Activated CD8-positive, alpha-beta memory T cell treated with anti-CD3 and anti-CD28 coated beads, Interleukin-2, amount 50 U/mL, for 1 hour (primary cell): ENCODE results near the gene VAV1.
"Not testable (repeated sequence)": the region's sequence is repeated elsewhere in the genome, so short reads cannot be mapped to it uniquely, and the experiment has no call there.

Experiments
- DNase-seq: peaks from one replicate; pipeline ENCODE4 v3.0.0-alpha.2; 2020; ENCODE audit errors: extremely low read depth

Gene VAV1

GRCh38 chr19:6813659-6814058, 41.2 kb downstream of the VAV1 start:
- no peak for DNase-seq

GRCh38 chr19:6817179-6817578, 44.7 kb downstream of the VAV1 start:
- no peak for DNase-seq

- DNase-seq, result no peak
Observed at GRCh38 chr19:6818246-6818645, 45.7 kb downstream of the VAV1 start.

GRCh38 chr19:6819323-6819722, 46.8 kb downstream of the VAV1 start:
- no peak for DNase-seq

- DNase-seq, result no peak
Observed at GRCh38 chr19:6820237-6820636, 47.7 kb downstream of the VAV1 start.

GRCh38 chr19:6821639-6822310, 49.3 kb downstream of the VAV1 start:
- DNase-seq, result no peak

- DNase-seq, result no peak
Observed at GRCh38 chr19:6822311-6822670, 49.8 kb downstream of the VAV1 start.

GRCh38 chr19:6825076-6825774, 52.7 kb downstream of the VAV1 start:
- DNase-seq, result no peak

- no peak for DNase-seq
Observed at GRCh38 chr19:6826281-6826920, 53.9 kb downstream of the VAV1 start.

- no peak for DNase-seq
Observed at GRCh38 chr19:6828306-6828697, 55.8 kb downstream of the VAV1 start.

- no peak for DNase-seq
Observed at GRCh38 chr19:6828698-6829633, 56.5 kb downstream of the VAV1 start.

GRCh38 chr19:6829829-6830228, 57.3 kb downstream of the VAV1 start:
- DNase-seq, result not testable (repeated sequence)

- DNase-seq, result not testable (repeated sequence)
Observed at GRCh38 chr19:6831084-6831483, 58.6 kb downstream of the VAV1 start.

- DNase-seq, result no peak
Observed at GRCh38 chr19:6832412-6832811, 59.9 kb downstream of the VAV1 start.

- no peak for DNase-seq
Observed at GRCh38 chr19:6833166-6833790, 60.8 kb downstream of the VAV1 start.

- DNase-seq, result no peak
Observed at GRCh38 chr19:6834433-6834832, 61.9 kb downstream of the VAV1 start.

- no peak for DNase-seq
Observed at GRCh38 chr19:6835501-6835900, 63.0 kb downstream of the VAV1 start.

GRCh38 chr19:6837525-6837924, 65.0 kb downstream of the VAV1 start:
- no peak for DNase-seq

GRCh38 chr19:6838062-6838655, 65.7 kb downstream of the VAV1 start:
- no peak for DNase-seq

GRCh38 chr19:6842871-6843607, 70.5 kb downstream of the VAV1 start:
- no peak for DNase-seq

- no peak for DNase-seq
Observed at GRCh38 chr19:6847828-6848200, 75.3 kb downstream of the VAV1 start.
